CD14-positive monocyte (primary cell): ENCODE data around the gene CAMTA1. TPM values are rescaled to one million over a fixed set of nuclear protein-coding genes. Genes with fewer than 3 reads are reported as not detected.

Experiments
- DNase-seq, 3 donors: peaks; one replicate each; pipeline ENCODE4 v3.0.0-alpha.2; 2011 to 2022
- H2AFZ ChIP-seq: 2 replicates; pipeline ENCODE4 v1.6.0; 2012; ENCODE audit warnings: mild to moderate bottlenecking, low read depth, low read length, inconsistent platforms; ENCODE audit not compliant: insufficient read depth, poor library complexity, severe bottlenecking
- H3K27ac ChIP-seq, 2 donors: 1 replicate in 1 of 2; 2 replicates in 1 of 2; pipeline ENCODE4 v1.5.1; 2012 to 2013; ENCODE audit warnings: low read length in 2 of 2, control low read depth in 1 of 2, inconsistent platforms in 1 of 2, low read depth in 1 of 2, mild to moderate bottlenecking in 1 of 2
- H3K27me3 ChIP-seq, 2 donors: one replicate each; pipeline versions ENCODE4 v1.6.0 to v1.6.1; 2011 to 2013; ENCODE audit warnings: low read length in 2 of 2; ENCODE audit not compliant: control insufficient read depth in 2 of 2, insufficient read depth in 2 of 2
- H3K36me3 ChIP-seq, 2 donors: replicated peaks in 1 of 2; 1 replicate in 1 of 2; 2 replicates in 1 of 2; pipeline versions ENCODE4 v1.5.1 to v1.6.1; 2012 to 2013; ENCODE audit warnings: low read length in 2 of 2, control low read depth in 1 of 2, inconsistent platforms in 1 of 2, mild to moderate bottlenecking in 1 of 2; ENCODE audit not compliant: insufficient read depth in 2 of 2, control insufficient read depth in 1 of 2
- H3K4me1 ChIP-seq, 2 donors: 1 replicate in 1 of 2; 2 replicates in 1 of 2; pipeline versions ENCODE4 v1.5.1 to v1.6.1; 2012 to 2013; ENCODE audit warnings: low read length in 2 of 2, control low read depth in 1 of 2, inconsistent platforms in 1 of 2, mild to moderate bottlenecking in 1 of 2, moderate library complexity in 1 of 2; ENCODE audit not compliant: insufficient read depth in 2 of 2, control insufficient read depth in 1 of 2
- H3K4me2 ChIP-seq: replicated peaks from 2 replicates; pipeline ENCODE3; 2012; ENCODE audit warnings: low read length, moderate library complexity, mild to moderate bottlenecking; ENCODE audit not compliant: poor library complexity, severe bottlenecking; ENCODE audit errors: extremely low read depth
- H3K4me3 ChIP-seq, 3 experiments: fragments of 200-600 bp in 1 of 3; sonication (generic) in 1 of 3; replicated peaks in 1 of 3; 1 replicate in 2 of 3; 2 replicates in 1 of 3; pipeline ENCODE4 v1.5.1; 2011 to 2013; ENCODE audit warnings: low read length in 3 of 3, mild to moderate bottlenecking in 3 of 3, control low read depth in 2 of 3, low read depth in 2 of 3, inconsistent platforms in 1 of 3, moderate library complexity in 1 of 3
- H3K79me2 ChIP-seq: 2 replicates; pipeline ENCODE4 v1.6.0; 2012; ENCODE audit warnings: mild to moderate bottlenecking, control low read depth, inconsistent platforms, low read length, moderate library complexity; ENCODE audit not compliant: insufficient read depth
- H3K9ac ChIP-seq: 2 replicates; pipeline ENCODE4 v1.6.0; 2017; ENCODE audit warnings: low read length, mild to moderate bottlenecking; ENCODE audit not compliant: insufficient read depth, poor library complexity, severe bottlenecking
- H3K9me3 ChIP-seq, 2 donors: replicated peaks in 1 of 2; 1 replicate in 1 of 2; 2 replicates in 1 of 2; pipeline versions ENCODE4 v1.5.1 to v1.6.1; 2012 to 2013; ENCODE audit warnings: low read length in 2 of 2, control low read depth in 1 of 2; ENCODE audit not compliant: control insufficient read depth in 1 of 2, insufficient read depth in 1 of 2
- H4K20me1 ChIP-seq: 2 replicates; pipeline ENCODE4 v1.6.0; 2012; ENCODE audit warnings: mild to moderate bottlenecking, low read length, control low read depth, moderate library complexity; ENCODE audit not compliant: insufficient read depth
- H3K27ac Mint-ChIP-seq, 7 donors: one replicate each; pipeline ENCODE4 v1.8.0; 2020; ENCODE audit warnings: mild to moderate bottlenecking in 7 of 7, mixed read lengths in 7 of 7, moderate library complexity in 6 of 7, inconsistent platforms in 2 of 7
- H3K27me3 Mint-ChIP-seq, 3 donors: one replicate each; pipeline ENCODE4 v1.8.0; 2021 to 2022; ENCODE audit warnings: low read depth in 3 of 3, mild to moderate bottlenecking in 3 of 3, mixed read lengths in 3 of 3, moderate library complexity in 3 of 3, inconsistent platforms in 1 of 3
- H3K36me3 Mint-ChIP-seq, 2 donors: one replicate each; pipeline ENCODE4 v1.8.0; 2020; ENCODE audit warnings: mixed read lengths in 2 of 2, inconsistent platforms in 1 of 2, mild to moderate bottlenecking in 1 of 2
- H3K4me1 Mint-ChIP-seq: one replicate; pipeline ENCODE4 v1.8.0; 2020; ENCODE audit warnings: mild to moderate bottlenecking, mixed read lengths
- H3K4me3 Mint-ChIP-seq, 2 donors: one replicate each; pipeline ENCODE4 v1.8.0; 2020; ENCODE audit warnings: mild to moderate bottlenecking in 2 of 2, mixed read lengths in 2 of 2, moderate library complexity in 1 of 2
- H3K9me3 Mint-ChIP-seq, 7 donors: one replicate each; pipeline ENCODE4 v1.8.0; 2020 to 2022; ENCODE audit warnings: mixed read lengths in 7 of 7, mild to moderate bottlenecking in 6 of 7, moderate library complexity in 6 of 7, inconsistent platforms in 2 of 7
- WGBS: methylation state at CpG from one replicate; pipeline ENCODE4 v1.1.5; 2013; ENCODE audit warnings: missing lambda C conversion rate; ENCODE audit not compliant: insufficient coverage; 5-methylcytosine and 5-hydroxymethylcytosine counted together
- intact Hi-C, 2 donors: fragments of 100-400 bp; cut with micrococcal nuclease; formaldehyde crosslinking; loops; one replicate each; pipeline versions ENCODE4 v1.15.0 to v1.15.1; 2023
- polyA plus RNA-seq, 3 donors: library from polyadenylated mRNA; depleted of rRNA in 1 of 3; unstranded in 2 of 3; stranded (reverse) in 1 of 3; fragments of 300-500 nt in 2 of 3; fragments of >200 nt in 1 of 3; fragmentation: Illumina TruSeq in 2 of 3; gene quantifications; 1 replicate in 2 of 3; 2 replicates in 1 of 3; pipeline ENCODE4 v1.2.3, GENCODE V29; 2012 to 2021
- TF ChIP-seq, protein P1 (sequence below): fragments of 200-600 bp; IDR thresholded peaks from one replicate; pipeline ENCODE4 v1.8.0; 2022; ENCODE audit warnings: antibody characterized with exemption, mild to moderate bottlenecking

Gene CAMTA1
- polyA plus RNA-seq, 3 donors: 52.0 to 89.6 (median 78.3) TPM

DNA sequence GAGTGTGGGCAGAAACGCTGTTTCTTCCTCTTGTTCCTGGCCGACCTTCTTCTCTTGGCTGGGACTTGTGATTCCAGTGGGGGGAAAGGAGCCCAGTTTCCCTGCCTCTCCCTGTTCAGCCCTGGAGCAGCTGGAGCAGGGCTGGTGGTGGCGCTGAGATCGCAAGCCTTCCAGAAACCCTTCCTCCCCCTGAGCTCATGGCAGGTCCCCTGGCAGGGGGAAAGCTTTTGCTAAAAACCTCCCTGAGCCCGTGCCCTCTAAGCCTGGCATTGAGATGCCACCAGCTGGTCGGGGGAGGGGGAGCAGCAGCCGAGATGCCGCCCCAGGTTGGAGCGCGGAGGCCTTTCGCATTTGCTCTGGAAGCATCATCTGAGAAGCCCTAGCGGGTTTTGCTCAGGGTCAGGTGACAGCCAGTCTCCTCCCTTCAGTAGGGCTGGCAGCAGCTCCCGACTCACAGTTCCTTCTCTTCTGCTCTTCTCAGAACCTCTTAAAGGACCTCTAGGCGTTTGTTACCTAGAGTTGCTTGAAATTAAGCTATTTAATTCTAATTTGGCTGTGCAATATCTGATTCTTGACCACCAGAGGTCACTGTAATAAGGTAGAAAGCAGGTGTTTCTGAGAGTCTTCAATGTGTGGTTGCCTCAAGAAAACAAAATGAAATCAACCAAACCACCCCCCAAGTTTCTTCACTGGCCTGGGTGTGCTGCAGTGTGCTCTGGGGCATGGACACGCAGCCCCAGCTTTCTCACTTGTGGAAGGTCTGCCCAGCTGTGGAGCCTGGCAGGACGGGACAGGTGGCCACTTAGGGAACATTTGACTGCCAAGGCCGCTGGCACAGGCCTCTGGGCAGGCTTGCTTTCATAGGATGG, 257.3 kb downstream of the CAMTA1 start:
- no peak overlapping the region for H3K4me3 Mint-ChIP-seq
- no peak overlapping the region for H3K4me2 ChIP-seq
- no peak overlapping the region for H3K27ac Mint-ChIP-seq
- H2AFZ ChIP-seq: no peak overlapping the region
- intact Hi-C loops: loop anchor here in 1 of 2 donors (10.0 kb wide), 1 partner anchor 602 kb away; no protein-coding TSS in a partner anchor
- peaks cover 3 to 7% (median 6%) of the 10 kb centered on the region in 3 donors for H3K27me3 Mint-ChIP-seq
- TF ChIP-seq, protein P1, sequence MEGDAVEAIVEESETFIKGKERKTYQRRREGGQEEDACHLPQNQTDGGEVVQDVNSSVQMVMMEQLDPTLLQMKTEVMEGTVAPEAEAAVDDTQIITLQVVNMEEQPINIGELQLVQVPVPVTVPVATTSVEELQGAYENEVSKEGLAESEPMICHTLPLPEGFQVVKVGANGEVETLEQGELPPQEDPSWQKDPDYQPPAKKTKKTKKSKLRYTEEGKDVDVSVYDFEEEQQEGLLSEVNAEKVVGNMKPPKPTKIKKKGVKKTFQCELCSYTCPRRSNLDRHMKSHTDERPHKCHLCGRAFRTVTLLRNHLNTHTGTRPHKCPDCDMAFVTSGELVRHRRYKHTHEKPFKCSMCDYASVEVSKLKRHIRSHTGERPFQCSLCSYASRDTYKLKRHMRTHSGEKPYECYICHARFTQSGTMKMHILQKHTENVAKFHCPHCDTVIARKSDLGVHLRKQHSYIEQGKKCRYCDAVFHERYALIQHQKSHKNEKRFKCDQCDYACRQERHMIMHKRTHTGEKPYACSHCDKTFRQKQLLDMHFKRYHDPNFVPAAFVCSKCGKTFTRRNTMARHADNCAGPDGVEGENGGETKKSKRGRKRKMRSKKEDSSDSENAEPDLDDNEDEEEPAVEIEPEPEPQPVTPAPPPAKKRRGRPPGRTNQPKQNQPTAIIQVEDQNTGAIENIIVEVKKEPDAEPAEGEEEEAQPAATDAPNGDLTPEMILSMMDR: peak; percentile 46
- no peak overlapping the region for H3K27ac ChIP-seq
- H3K4me1 Mint-ChIP-seq: no peaks in the 10 kb centered on the region
- no peak overlapping the region for H3K9ac ChIP-seq
- WGBS: 76% methylated on average over 9 of the region's 17 CpGs
- no peaks in the 10 kb centered on the region for H3K36me3 ChIP-seq
- H3K4me1 ChIP-seq: no peaks in the 10 kb centered on the region
- H3K79me2 ChIP-seq: no peaks in the 10 kb centered on the region
- no peaks in the 10 kb centered on the region for H3K36me3 Mint-ChIP-seq
- peaks cover 0 to 7% (median 3%) of the 10 kb centered on the region in 7 donors for H3K9me3 Mint-ChIP-seq
- no peaks in the 10 kb centered on the region for H3K27me3 ChIP-seq
- H4K20me1 ChIP-seq: no peaks in the 10 kb centered on the region
- no peak overlapping the region for H3K4me3 ChIP-seq
- no peaks in the 10 kb centered on the region for H3K9me3 ChIP-seq
- DNase-seq: no peak

DNA sequence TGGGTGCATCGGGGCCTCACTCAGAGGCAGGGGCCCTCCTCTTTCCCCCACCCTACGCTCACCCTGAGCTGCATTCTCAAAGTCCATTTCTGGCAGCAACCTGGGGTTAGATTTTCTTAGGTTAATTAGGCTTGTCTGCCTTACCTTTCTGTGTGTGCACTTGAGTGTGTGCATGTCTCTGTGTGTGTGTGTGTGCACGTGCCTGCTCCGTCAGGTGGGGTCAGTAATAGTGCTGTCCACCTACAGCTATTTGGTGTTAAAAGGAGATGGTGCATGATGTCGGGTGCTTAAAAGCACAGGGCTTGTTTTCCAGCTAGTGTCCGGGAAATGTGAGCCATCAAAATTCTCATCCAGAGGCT, 257.9 kb downstream of the CAMTA1 start:
- H3K36me3 Mint-ChIP-seq: no peaks in the 10 kb centered on the region
- peaks cover 0 to 7% (median 3%) of the 10 kb centered on the region in 7 donors for H3K9me3 Mint-ChIP-seq
- intact Hi-C loops: loop anchor here in 1 of 2 donors (10.0 kb wide), 1 partner anchor 602 kb away; no protein-coding TSS in a partner anchor
- H2AFZ ChIP-seq: no peak overlapping the region
- H3K36me3 ChIP-seq: no peaks in the 10 kb centered on the region
- H3K4me1 ChIP-seq: no peaks in the 10 kb centered on the region
- H3K79me2 ChIP-seq: no peaks in the 10 kb centered on the region
- no peak overlapping the region for H3K4me2 ChIP-seq
- H3K27me3 ChIP-seq: no peaks in the 10 kb centered on the region
- H4K20me1 ChIP-seq: no peaks in the 10 kb centered on the region
- no peak overlapping the region for H3K4me3 Mint-ChIP-seq
- H3K27ac ChIP-seq: no peak overlapping the region
- DNase-seq: no peak
- H3K27me3 Mint-ChIP-seq: peaks cover 3 to 9% (median 7%) of the 10 kb centered on the region in 3 donors
- H3K4me3 ChIP-seq: no peak overlapping the region
- WGBS: 100% methylated on average over 2 of the region's 6 CpGs
- TF ChIP-seq, protein P1: no peak
- H3K9me3 ChIP-seq: no peaks in the 10 kb centered on the region
- H3K4me1 Mint-ChIP-seq: no peaks in the 10 kb centered on the region
- no peak overlapping the region for H3K9ac ChIP-seq
- H3K27ac Mint-ChIP-seq: no peak overlapping the region
